HG03439 (cell line): ENCODE measurements around the gene ARHGAP15.

Source experiments
- ATAC-seq: cut with Tn5 transposase; IDR thresholded peaks from one replicate; pipeline ENCODE4 v1.9.1; 2021; ENCODE audit warnings: mild to moderate bottlenecking, moderate library complexity; ENCODE audit not compliant: unreplicated experiment

Gene ARHGAP15

GRCh38 chr2:143792602-143793001, 663.4 kb downstream of the ARHGAP15 start:
- ATAC-seq, result no peak

DNA sequence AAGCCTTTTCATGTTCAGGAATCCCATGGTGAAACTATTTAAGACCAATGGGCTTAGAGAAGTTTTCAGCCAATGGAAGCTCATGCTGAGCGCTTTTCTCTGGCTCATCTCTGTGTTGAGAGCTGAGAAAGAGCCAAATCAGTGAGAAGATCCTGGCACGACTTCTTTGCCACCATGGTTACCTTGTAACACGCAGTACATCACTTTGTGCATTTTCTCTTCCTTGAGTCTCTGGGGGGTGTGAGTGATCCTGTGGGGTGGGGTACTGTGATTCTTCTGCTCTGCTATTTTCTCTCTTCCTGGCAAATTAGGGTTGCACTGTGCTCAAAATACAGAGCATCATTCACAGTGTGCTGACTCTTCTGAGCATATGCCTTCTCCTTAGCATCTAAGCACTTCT, 664.2 kb downstream of the ARHGAP15 start:
- no peak for ATAC-seq

DNA sequence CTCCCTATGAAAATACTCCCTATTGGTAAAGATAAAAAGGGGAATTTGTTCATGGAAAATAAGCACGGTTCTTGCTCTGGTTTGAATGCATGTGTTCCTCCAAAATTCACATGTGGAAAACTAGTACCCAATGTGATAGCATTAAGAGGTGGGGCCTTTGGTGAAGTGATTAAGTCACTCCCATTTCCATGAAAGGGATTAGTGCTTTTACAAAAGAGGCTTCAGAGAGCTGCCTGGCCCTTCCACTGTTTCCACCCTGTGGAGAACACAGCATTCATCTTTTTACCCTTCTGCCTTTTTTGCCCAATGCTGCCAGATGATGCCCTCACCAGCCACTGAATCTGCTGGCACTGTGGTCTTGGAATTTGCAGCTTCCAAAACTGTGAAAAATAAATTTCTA, 666.8 kb downstream of the ARHGAP15 start:
- no peak for ATAC-seq

DNA sequence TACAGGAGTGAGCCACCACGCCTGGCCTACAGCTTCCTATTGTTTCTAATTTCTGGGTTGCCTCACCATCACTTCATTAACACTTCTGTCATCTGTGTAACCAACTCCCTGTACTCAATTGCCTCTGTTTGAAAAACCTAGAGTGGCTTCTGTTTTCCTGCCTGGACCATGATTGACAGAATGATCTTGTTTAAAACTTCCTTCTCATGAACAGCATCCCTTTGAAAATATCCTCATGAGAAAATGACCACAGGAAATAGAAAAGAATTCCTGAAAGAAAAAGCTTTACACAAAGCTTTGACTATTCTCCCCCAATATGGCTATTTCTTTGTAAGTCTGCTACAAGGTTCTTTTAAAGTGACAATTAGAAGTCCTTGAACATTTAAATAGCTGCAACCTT, 672.3 kb downstream of the ARHGAP15 start:
- ATAC-seq, result no peak

GRCh38 chr2:143802242-143802641, 673.0 kb downstream of the ARHGAP15 start:
- no peak for ATAC-seq

GRCh38 chr2:143802871-143803650, 673.8 kb downstream of the ARHGAP15 start:
- ATAC-seq, result peak; percentile 76

DNA sequence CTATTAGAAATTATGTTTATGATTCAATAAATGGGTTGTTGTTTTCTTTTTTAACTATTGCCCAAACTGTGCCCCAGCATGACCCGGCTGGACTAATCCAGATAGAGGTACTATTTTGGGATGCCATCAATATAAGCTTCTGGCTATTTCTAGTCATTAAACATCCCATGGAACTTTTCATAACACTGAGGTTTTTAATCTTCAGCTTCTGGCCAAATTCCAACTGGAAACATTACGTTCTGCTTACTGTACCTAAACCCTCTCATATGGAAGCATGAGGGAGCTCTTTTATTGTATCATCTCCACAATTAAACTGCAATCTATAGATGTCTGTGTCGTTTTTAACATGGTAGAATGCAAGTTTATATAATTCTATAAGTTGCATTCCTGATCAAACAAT, 674.7 kb downstream of the ARHGAP15 start:
- ATAC-seq, result no peak

DNA sequence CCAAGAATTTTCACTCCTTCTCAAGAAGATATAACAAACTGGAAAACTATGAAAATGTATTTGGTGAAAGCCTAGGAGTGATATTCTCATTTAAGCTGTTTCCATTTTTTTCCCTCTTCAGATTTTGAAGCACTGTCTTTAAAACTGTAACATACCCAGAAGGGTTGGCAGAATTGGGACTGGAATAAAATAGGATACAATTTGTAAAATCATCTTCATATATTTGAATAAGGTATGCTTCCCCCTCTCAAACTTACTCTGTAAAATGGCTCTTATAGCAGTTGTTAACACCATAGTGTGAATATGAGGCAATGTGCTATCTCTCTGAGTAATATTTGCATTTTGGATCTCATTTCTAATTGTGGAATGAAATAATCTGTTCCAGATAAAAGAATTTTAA, 676.4 kb downstream of the ARHGAP15 start:
- no peak for ATAC-seq

- no peak for ATAC-seq
Measured at GRCh38 chr2:143807192-143807591, 678.0 kb downstream of the ARHGAP15 start.

- ATAC-seq, result no peak
Measured at GRCh38 chr2:143807671-143808070, 678.5 kb downstream of the ARHGAP15 start.

DNA sequence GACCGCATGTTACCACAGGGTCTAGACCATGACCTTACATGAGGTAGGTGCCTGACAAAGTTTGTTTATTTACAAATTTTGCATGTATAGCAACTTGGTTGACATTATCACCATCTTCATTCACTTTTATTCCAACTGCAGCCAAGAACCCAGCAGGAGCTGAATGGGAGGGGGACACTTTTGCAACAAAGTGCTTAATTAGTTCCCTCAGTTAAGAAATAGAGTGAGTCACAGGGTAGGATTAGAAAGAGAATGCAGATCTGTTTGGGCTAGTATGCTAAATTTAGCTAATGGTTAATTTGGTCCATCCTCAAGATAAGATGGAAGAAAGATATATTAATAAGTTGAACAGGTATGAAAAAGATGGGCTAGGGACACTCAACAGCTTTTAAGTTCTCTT, 678.9 kb downstream of the ARHGAP15 start:
- ATAC-seq, result no peak

DNA sequence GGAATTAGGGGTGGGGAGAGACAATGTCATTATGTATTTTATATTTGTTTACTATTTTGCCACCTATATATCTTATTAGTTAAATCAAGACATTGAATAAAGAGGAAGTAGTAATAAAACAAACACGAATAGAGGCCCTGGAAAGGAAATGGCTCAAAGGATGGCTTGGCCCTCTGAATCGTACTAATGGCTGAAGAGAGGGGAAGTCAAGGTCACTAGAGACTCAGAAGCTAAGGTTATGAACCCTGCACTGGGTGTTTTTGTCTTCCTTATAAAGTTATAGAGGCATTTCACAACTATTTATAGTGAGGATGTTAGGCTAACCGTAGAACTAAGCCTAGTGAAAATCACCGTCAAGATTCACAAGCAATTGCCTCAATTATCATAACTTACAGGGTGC, 685.9 kb downstream of the ARHGAP15 start:
- no peak for ATAC-seq

DNA sequence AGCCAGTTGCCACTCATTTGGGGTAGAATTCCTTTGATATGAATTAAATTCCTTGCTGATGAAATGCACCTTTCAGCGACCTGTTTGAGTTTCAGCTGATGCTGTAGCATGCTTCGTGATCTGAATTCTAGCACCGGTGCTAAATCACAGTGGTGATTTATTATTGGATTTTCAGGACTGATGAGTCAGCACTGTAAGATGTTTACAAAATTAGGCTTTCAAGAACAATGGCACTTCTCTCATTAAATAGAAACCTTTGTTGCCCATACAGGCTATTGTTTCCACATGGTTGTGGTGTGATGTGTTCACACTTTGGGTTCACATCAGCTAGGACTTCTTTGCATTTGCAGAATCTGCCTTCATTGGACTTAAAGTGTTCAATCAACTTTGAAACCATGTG, 687.7 kb downstream of the ARHGAP15 start:
- no peak for ATAC-seq
